Subcutaneous abdominal adipose tissue (tissue), 5 donors: ENCODE measurements around the gene SLC8A3.
A peak's percentile ranks its signal among the peaks of the same experiment; 100 is the strongest.

Experiments used
- H3K27ac ChIP-seq: one replicate; pipeline ENCODE4 v1.7.0; 2013; ENCODE audit warnings: low read depth, mild to moderate bottlenecking, inconsistent platforms, low read length, moderate library complexity
- H3K27me3 ChIP-seq, 5 donors: one replicate each; pipeline ENCODE4 v1.7.0; 2013; ENCODE audit warnings: low read length in 5 of 5, inconsistent platforms in 1 of 5; ENCODE audit not compliant: control insufficient read depth in 5 of 5, insufficient read depth in 4 of 5
- H3K36me3 ChIP-seq, 5 donors: one replicate each; pipeline ENCODE4 v1.7.0; 2013; ENCODE audit warnings: low read length in 5 of 5; ENCODE audit not compliant: control insufficient read depth in 5 of 5, insufficient read depth in 5 of 5
- H3K4me1 ChIP-seq, 5 donors: one replicate each; pipeline ENCODE4 v1.7.0; 2013; ENCODE audit warnings: low read length in 5 of 5, mild to moderate bottlenecking in 3 of 5, moderate library complexity in 1 of 5; ENCODE audit not compliant: control insufficient read depth in 5 of 5, insufficient read depth in 5 of 5
- H3K4me3 ChIP-seq, 5 donors: one replicate each; pipeline ENCODE4 v1.7.0; 2013; ENCODE audit warnings: low read length in 5 of 5, low read depth in 1 of 5
- H3K9ac ChIP-seq, 5 donors: one replicate each; pipeline ENCODE4 v1.7.0; 2013; ENCODE audit warnings: low read length in 5 of 5, mild to moderate bottlenecking in 4 of 5, moderate library complexity in 3 of 5
- H3K9me3 ChIP-seq, 5 donors: one replicate each; pipeline ENCODE4 v1.7.0; 2013; ENCODE audit warnings: low read length in 5 of 5; ENCODE audit not compliant: control insufficient read depth in 5 of 5
- donor health status: healthy.
- donor health status: healthy.
- donor health status: healthy.
- donor health status: healthy.
- donor health status: healthy.

The SLC8A3 gene

GRCh38 chr14:70021548-70022220 lies 167.1 kb downstream of the SLC8A3 start:
- no peak overlapping the region for H3K4me3 ChIP-seq
- H3K27ac ChIP-seq = no peak overlapping the region
- H3K9me3 ChIP-seq = no peaks in the 10 kb centered on the region
- H3K4me1 ChIP-seq = peaks cover 4 to 34% (median 28%) of the 10 kb centered on the region in 5 donors
- H3K9ac ChIP-seq = peak overlapping the region in 1 of 5 donors; percentile 5
- H3K36me3 ChIP-seq = no peaks in the 10 kb centered on the region
- no peaks in the 10 kb centered on the region for H3K27me3 ChIP-seq

- Histone ChIP-seq H3K36me3 (no peaks in the 10 kb centered on the region), H3K27me3 (no peaks in the 10 kb centered on the region), H3K4me3 (no peak overlapping the region), H3K9ac (no peak overlapping the region), H3K4me1 (peaks cover 4 to 34% (median 28%) of the 10 kb centered on the region in 5 donors), H3K27ac (no peak overlapping the region), H3K9me3 (no peaks in the 10 kb centered on the region)
Measured at GRCh38 chr14:70020352-70021170, 168.2 kb downstream of the SLC8A3 start.

GRCh38 chr14:70019695-70020094 lies 169.1 kb downstream of the SLC8A3 start:
- no peaks in the 10 kb centered on the region for H3K9me3 ChIP-seq
- no peak overlapping the region for H3K4me3 ChIP-seq
- H3K4me1 ChIP-seq = peaks cover 4 to 34% (median 28%) of the 10 kb centered on the region in 5 donors
- no peaks in the 10 kb centered on the region for H3K27me3 ChIP-seq
- H3K27ac ChIP-seq = no peak overlapping the region
- no peak overlapping the region for H3K9ac ChIP-seq
- H3K36me3 ChIP-seq = no peaks in the 10 kb centered on the region

- Histone ChIP-seq H3K27ac (no peak overlapping the region), H3K9me3 (no peaks in the 10 kb centered on the region), H3K27me3 (peaks cover 0 to 5% (median 0%) of the 10 kb centered on the region in 5 donors), H3K4me1 (peaks cover 4 to 34% (median 28%) of the 10 kb centered on the region in 5 donors), H3K36me3 (no peaks in the 10 kb centered on the region), H3K4me3 (peak overlapping the region; percentile 56 to 71 (median 62)), H3K9ac (peak overlapping the region in 3 of 5 donors; percentile 7 to 58 (median 57))
Measured at GRCh38 chr14:70018713-70019211, 170.0 kb downstream of the SLC8A3 start.

- Histone ChIP-seq H3K27me3 (peaks cover 0 to 6% (median 0%) of the 10 kb centered on the region in 5 donors), H3K4me3 (no peak overlapping the region), H3K4me1 (peaks cover 4 to 34% (median 28%) of the 10 kb centered on the region in 5 donors), H3K36me3 (no peaks in the 10 kb centered on the region), H3K27ac (no peak overlapping the region), H3K9me3 (no peaks in the 10 kb centered on the region), H3K9ac (no peak overlapping the region)
Measured at GRCh38 chr14:70018230-70018629, 170.5 kb downstream of the SLC8A3 start.

GRCh38 chr14:70014406-70015095 lies 174.2 kb downstream of the SLC8A3 start:
- Histone ChIP-seq H3K36me3 (no peaks in the 10 kb centered on the region), H3K4me1 (peaks cover 0 to 16% (median 12%) of the 10 kb centered on the region in 5 donors), H3K9ac (no peak overlapping the region), H3K4me3 (no peak overlapping the region), H3K9me3 (no peaks in the 10 kb centered on the region), H3K27ac (no peak overlapping the region), H3K27me3 (peaks cover 0 to 6% (median 0%) of the 10 kb centered on the region in 5 donors)

- Histone ChIP-seq H3K9me3 (no peaks in the 10 kb centered on the region), H3K9ac (no peak overlapping the region), H3K4me3 (no peak overlapping the region), H3K4me1 (peaks cover 0 to 5% (median under 1%) of the 10 kb centered on the region in 5 donors), H3K27me3 (peaks cover 0 to 6% (median 0%) of the 10 kb centered on the region in 5 donors), H3K36me3 (no peaks in the 10 kb centered on the region), H3K27ac (no peak overlapping the region)
Measured at GRCh38 chr14:70013271-70013873, 175.4 kb downstream of the SLC8A3 start.

- peaks cover 0 to 6% (median 0%) of the 10 kb centered on the region in 5 donors for H3K27me3 ChIP-seq
Measured at GRCh38 chr14:70011708-70012107, 177.0 kb downstream of the SLC8A3 start.

GRCh38 chr14:70011098-70011497 lies 177.7 kb downstream of the SLC8A3 start:
- Histone ChIP-seq H3K27me3 (peaks cover 0 to 6% (median 0%) of the 10 kb centered on the region in 5 donors), H3K4me3 (no peak overlapping the region), H3K4me1 (no peaks in the 10 kb centered on the region), H3K9me3 (no peaks in the 10 kb centered on the region), H3K36me3 (no peaks in the 10 kb centered on the region), H3K27ac (no peak overlapping the region), H3K9ac (no peak overlapping the region)

More at GRCh38 chr14:70011708-70012107, 177.0 kb downstream of the SLC8A3 start:
- no peak overlapping the region for H3K4me3 ChIP-seq
- no peaks in the 10 kb centered on the region for H3K36me3 ChIP-seq
- H3K4me1 ChIP-seq = no peaks in the 10 kb centered on the region
- H3K9ac ChIP-seq = no peak overlapping the region
- no peaks in the 10 kb centered on the region for H3K9me3 ChIP-seq
- no peak overlapping the region for H3K27ac ChIP-seq
